Effector memory CD4-positive, alpha-beta T cell (primary cell): ENCODE data around the gene ZNF496.
"Not testable (repeated sequence)": the region's sequence is repeated elsewhere in the genome, so short reads cannot be mapped to it uniquely, and the experiment has no call there.

Experiments
- DNase-seq, 3 donors: peaks; one replicate each; pipeline ENCODE4 v3.0.0-alpha.2; 2020
- H3K27ac ChIP-seq: 2 replicates; pipeline ENCODE4 v1.7.0; 2013; ENCODE audit warnings: mild to moderate bottlenecking, low read length, moderate library complexity; ENCODE audit not compliant: insufficient read depth, poor library complexity, severe bottlenecking
- H3K27me3 ChIP-seq: replicated peaks from 2 replicates; pipeline ENCODE4 v1.7.0; 2013; ENCODE audit warnings: mild to moderate bottlenecking, low read length; ENCODE audit not compliant: insufficient read depth, control insufficient read depth, poor library complexity, severe bottlenecking
- H3K36me3 ChIP-seq: 2 replicates; pipeline ENCODE4 v1.7.0; 2013; ENCODE audit warnings: mild to moderate bottlenecking, low read length, moderate library complexity; ENCODE audit not compliant: control insufficient read depth, insufficient read depth
- H3K4me1 ChIP-seq: 2 replicates; pipeline ENCODE4 v1.7.0; 2013; ENCODE audit warnings: low read length, mild to moderate bottlenecking; ENCODE audit not compliant: control insufficient read depth, insufficient read depth, poor library complexity, severe bottlenecking
- H3K4me3 ChIP-seq: 2 replicates; pipeline ENCODE4 v1.7.0; 2013; ENCODE audit warnings: low read length, low read depth, mild to moderate bottlenecking; ENCODE audit not compliant: insufficient read depth, poor library complexity, severe bottlenecking
- H3K9me3 ChIP-seq: 2 replicates; pipeline ENCODE4 v1.7.0; 2013; ENCODE audit warnings: mild to moderate bottlenecking, low read length, moderate library complexity; ENCODE audit not compliant: control insufficient read depth

The ZNF496 gene

GRCh38 chr1:247359559-247359958 lies 27.9 kb upstream of the ZNF496 start:
- DNase-seq = no peak

GRCh38 chr1:247358920-247359319 lies 27.3 kb upstream of the ZNF496 start:
- DNase-seq = no peak
- no peaks in the 10 kb centered on the region for H3K4me1 ChIP-seq
- no peak overlapping the region for H3K4me3 ChIP-seq
- no peak overlapping the region for H3K27ac ChIP-seq
- no peaks in the 10 kb centered on the region for H3K36me3 ChIP-seq
- no peaks in the 10 kb centered on the region for H3K9me3 ChIP-seq
- peaks cover 6% of the 10 kb centered on the region for H3K27me3 ChIP-seq

More at GRCh38 chr1:247359559-247359958, 27.9 kb upstream of the ZNF496 start:
- H3K4me1 ChIP-seq = no peaks in the 10 kb centered on the region
- H3K27me3 ChIP-seq = peaks cover 6% of the 10 kb centered on the region
- no peaks in the 10 kb centered on the region for H3K36me3 ChIP-seq
- no peak overlapping the region for H3K4me3 ChIP-seq
- no peak overlapping the region for H3K27ac ChIP-seq
- H3K9me3 ChIP-seq = no peaks in the 10 kb centered on the region

GRCh38 chr1:247357781-247358211 lies 26.1 kb upstream of the ZNF496 start:
- no peak overlapping the region for H3K27ac ChIP-seq
- no peaks in the 10 kb centered on the region for H3K9me3 ChIP-seq
- H3K4me1 ChIP-seq = no peaks in the 10 kb centered on the region
- H3K27me3 ChIP-seq = peaks cover 6% of the 10 kb centered on the region
- H3K36me3 ChIP-seq = no peaks in the 10 kb centered on the region
- no peak overlapping the region for H3K4me3 ChIP-seq
- DNase-seq = no peak

GRCh38 chr1:247357052-247357780 lies 25.5 kb upstream of the ZNF496 start:
- DNase-seq = no peak
- Histone ChIP-seq H3K27ac (no peak overlapping the region), H3K9me3 (no peaks in the 10 kb centered on the region), H3K4me3 (no peak overlapping the region), H3K27me3 (peaks cover 6% of the 10 kb centered on the region), H3K36me3 (no peaks in the 10 kb centered on the region), H3K4me1 (no peaks in the 10 kb centered on the region)

- not testable (repeated sequence) for H3K4me3 ChIP-seq, H3K27ac ChIP-seq, H3K36me3 ChIP-seq, H3K9me3 ChIP-seq, DNase-seq, H3K27me3 ChIP-seq, H3K4me1 ChIP-seq
Observed at GRCh38 chr1:247355160-247355559, 23.5 kb upstream of the ZNF496 start.

DNA sequence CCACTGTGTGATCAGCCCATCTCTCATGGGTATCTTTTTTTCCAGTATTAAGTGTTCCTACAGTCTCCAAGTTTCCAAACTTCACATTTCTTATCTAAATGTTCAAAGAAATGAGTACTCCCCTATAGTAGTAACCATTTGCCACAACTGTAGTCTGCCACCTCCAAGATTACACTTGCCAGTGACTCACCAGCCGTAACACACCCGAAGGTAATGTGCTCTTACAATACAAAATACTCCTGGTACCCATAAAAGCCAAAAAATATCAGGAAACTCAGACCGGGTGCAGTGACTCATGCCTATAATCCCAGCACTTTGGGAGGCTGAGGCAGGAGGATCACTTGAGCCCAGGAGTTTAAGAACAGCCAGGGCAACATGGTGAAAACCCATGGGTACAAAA lies 20.5 kb upstream of the ZNF496 start:
- no peak overlapping the region for H3K4me3 ChIP-seq
- no peaks in the 10 kb centered on the region for H3K36me3 ChIP-seq
- H3K27me3 ChIP-seq = no peaks in the 10 kb centered on the region
- DNase-seq = no peak
- no peaks in the 10 kb centered on the region for H3K4me1 ChIP-seq
- H3K9me3 ChIP-seq = no peaks in the 10 kb centered on the region
- no peak overlapping the region for H3K27ac ChIP-seq

GRCh38 chr1:247350587-247350986 lies 18.9 kb upstream of the ZNF496 start:
- H3K4me1 ChIP-seq = no peaks in the 10 kb centered on the region
- no peak for DNase-seq

DNA sequence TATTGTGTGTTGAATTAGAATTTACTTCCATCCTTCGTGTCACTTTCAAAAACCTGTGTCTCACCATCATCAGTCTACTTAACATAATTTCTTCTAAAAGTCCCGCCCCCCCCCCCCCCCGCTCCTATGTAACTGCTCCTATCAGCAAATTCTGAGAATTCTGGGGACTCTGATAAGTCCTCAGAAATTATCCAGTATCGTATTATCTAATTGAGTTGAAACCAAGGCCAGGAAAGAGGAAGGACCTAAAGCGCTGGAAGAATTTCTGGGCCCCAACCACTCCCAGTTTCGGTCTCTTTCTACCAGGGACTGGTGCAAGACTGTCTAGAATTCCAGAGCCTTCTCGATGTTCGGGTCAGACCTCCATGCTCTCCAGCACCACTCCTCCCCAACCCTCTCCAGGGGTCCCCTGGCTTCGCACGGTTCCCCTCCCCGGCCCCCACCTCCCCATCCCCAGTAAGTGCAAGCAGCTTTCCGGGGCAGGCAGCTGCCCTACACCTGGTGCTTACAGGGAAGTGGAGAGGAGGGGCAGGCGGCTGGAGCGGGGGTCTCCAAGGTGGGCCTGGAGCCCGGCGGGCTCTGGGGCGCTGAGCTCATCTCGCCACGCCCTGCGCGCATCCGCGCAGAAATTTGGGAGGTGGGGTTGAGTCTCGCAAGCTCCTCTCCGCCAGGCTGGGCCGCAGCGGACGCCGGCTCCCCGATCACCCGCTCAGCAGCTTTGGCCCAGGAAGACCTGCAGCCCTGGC lies 16.0 kb upstream of the ZNF496 start:
- DNase-seq = no peak
- Histone ChIP-seq H3K4me3 (no peak overlapping the region), H3K36me3 (no peaks in the 10 kb centered on the region), H3K27ac (no peak overlapping the region), H3K9me3 (no peaks in the 10 kb centered on the region), H3K27me3 (no peaks in the 10 kb centered on the region), H3K4me1 (no peaks in the 10 kb centered on the region)

More at GRCh38 chr1:247350587-247350986, 18.9 kb upstream of the ZNF496 start:
- Histone ChIP-seq H3K9me3 (no peaks in the 10 kb centered on the region), H3K4me3 (no peak overlapping the region), H3K27ac (no peak overlapping the region), H3K27me3 (no peaks in the 10 kb centered on the region), H3K36me3 (no peaks in the 10 kb centered on the region)

- no peak for DNase-seq
- H3K36me3 ChIP-seq = no peaks in the 10 kb centered on the region
- H3K27me3 ChIP-seq = no peaks in the 10 kb centered on the region
- no peaks in the 10 kb centered on the region for H3K4me1 ChIP-seq
- no peak overlapping the region for H3K27ac ChIP-seq
- H3K4me3 ChIP-seq = no peak overlapping the region
- no peaks in the 10 kb centered on the region for H3K9me3 ChIP-seq
Observed at GRCh38 chr1:247345881-247346280, 14.2 kb upstream of the ZNF496 start.

GRCh38 chr1:247343801-247344200 lies 12.1 kb upstream of the ZNF496 start:
- Histone ChIP-seq H3K27me3 (no peaks in the 10 kb centered on the region), H3K27ac (no peak overlapping the region), H3K4me1 (no peaks in the 10 kb centered on the region), H3K36me3 (no peaks in the 10 kb centered on the region), H3K4me3 (no peak overlapping the region), H3K9me3 (no peaks in the 10 kb centered on the region)
- DNase-seq = no peak
